ENCODE results near the gene LMNTD1. TPM values are rescaled to one million over a fixed set of nuclear protein-coding genes. Genes with fewer than 3 reads are reported as not detected.

LMNTD1 gene
- polyA plus RNA-seq, 3 donors = not detected

DNA sequence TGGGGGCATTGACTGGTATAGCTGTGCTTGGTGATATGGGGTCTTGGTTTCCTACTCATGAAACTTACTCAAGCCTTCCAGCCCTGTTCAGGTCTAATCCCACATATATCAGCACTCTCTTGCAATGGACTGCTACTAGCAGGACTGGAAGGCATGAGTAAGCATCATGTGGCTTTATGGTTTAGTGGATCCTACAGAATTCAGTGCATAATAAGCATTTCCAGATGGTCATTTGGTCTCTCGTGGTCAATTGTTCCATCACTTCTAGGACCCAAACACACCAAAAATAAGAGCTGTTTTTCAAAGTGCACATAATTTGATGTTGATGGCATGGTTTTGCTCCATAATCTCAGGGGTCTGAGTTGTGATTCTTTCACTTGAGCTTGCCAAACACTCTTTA, 114.4 kb downstream of the LMNTD1 start:
- H3K27me3 ChIP-seq (ENCODE audit: control insufficient read depth in 2 of 2, insufficient read depth in 2 of 2, low read length in 2 of 2) = no peaks in the 10 kb centered on the region
- no peak overlapping the region for H3K4me2 ChIP-seq (replicated peaks; ENCODE audit: extremely low read depth, low read length, poor library complexity, severe bottlenecking)
- H3K9ac ChIP-seq (ENCODE audit: insufficient read depth, low read length, poor library complexity, severe bottlenecking) = no peak overlapping the region
- TF ChIP-seq CTCF (IDR thresholded peaks at IDR 0.05) = no peak
- no CpG with 5 or more reads among the region's 1 CpG for WGBS (ENCODE audit: insufficient coverage)
- DNase-seq = no peak
- H3K36me3 ChIP-seq (replicated peaks in 1 of 2; ENCODE audit: control insufficient read depth in 1 of 2, insufficient read depth in 2 of 2, low read length in 2 of 2) = no peaks in the 10 kb centered on the region
- no peak overlapping the region for H3K27ac Mint-ChIP-seq
- H3K27me3 Mint-ChIP-seq (ENCODE audit: low read depth in 3 of 3) = peaks cover 1 to 4% (median 2%) of the 10 kb centered on the region in 3 donors
- H3K9me3 Mint-ChIP-seq = no peaks in the 10 kb centered on the region
- intact Hi-C loops (cut with micrococcal nuclease) = loop anchor here (5.0 to 10.0 kb wide), 3 partner anchors 586 to 1214 kb away; no protein-coding TSS in a partner anchor
- no peak overlapping the region for H3K27ac ChIP-seq (ENCODE audit: low read depth in 1 of 2, low read length in 2 of 2)
- peaks cover 2% of the 10 kb centered on the region for H3K4me1 Mint-ChIP-seq
- no peaks in the 10 kb centered on the region for H3K79me2 ChIP-seq (ENCODE audit: insufficient read depth, low read length)
- no peak overlapping the region for H2AFZ ChIP-seq (ENCODE audit: insufficient read depth, low read depth, low read length, poor library complexity, severe bottlenecking)
- no peaks in the 10 kb centered on the region for H3K9me3 ChIP-seq (replicated peaks in 1 of 2; ENCODE audit: control insufficient read depth in 1 of 2, insufficient read depth in 1 of 2, low read length in 2 of 2)
- no peaks in the 10 kb centered on the region for H4K20me1 ChIP-seq (ENCODE audit: insufficient read depth, low read length)
- no peak overlapping the region for H3K4me3 Mint-ChIP-seq
- no peak overlapping the region for H3K4me3 ChIP-seq (replicated peaks in 1 of 3; ENCODE audit: low read depth in 2 of 3, low read length in 3 of 3)
- H3K36me3 Mint-ChIP-seq = no peaks in the 10 kb centered on the region
- no peaks in the 10 kb centered on the region for H3K4me1 ChIP-seq (ENCODE audit: control insufficient read depth in 1 of 2, insufficient read depth in 2 of 2, low read length in 2 of 2)

DNA sequence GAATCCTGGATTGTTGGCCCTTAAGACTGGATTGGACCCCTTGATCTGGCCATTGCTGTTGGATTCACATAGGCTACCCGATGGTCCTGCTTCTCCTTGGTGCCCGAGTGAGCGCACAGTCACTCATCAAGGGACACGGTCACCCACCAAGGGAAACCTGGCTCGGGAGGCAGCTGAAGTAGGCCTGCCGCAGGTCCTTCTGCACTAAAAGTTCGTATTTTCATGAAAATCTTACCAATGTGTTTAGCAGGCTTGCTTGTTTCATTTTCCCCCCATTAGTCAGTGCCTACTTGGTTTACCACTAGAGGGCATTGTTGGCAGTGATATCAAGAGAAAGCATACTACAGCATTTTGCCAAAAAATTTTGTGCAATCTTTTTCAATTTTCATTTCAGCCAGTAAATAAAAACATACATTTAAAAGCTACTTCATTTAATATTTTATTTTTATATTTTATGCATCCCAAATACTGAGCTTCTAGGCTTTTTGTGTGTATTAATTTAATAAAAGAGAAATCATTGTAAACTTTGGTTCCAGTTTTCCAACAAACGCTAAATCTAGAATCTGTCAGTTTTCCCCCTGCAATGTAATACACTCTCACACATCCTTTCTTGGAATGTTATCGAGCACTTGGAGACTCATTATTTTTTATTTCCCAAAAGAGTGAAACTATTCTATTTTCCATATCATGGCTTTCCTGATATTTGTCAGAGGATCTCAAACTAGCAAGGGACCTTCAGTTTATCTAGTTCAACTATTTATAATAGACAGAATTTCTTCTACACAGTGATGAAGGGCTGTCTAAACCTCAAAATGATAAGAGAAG, 116.7 kb downstream of the LMNTD1 start:
- Histone ChIP-seq H3K79me2 (ENCODE audit: insufficient read depth, low read length) (no peaks in the 10 kb centered on the region), H3K9ac (ENCODE audit: insufficient read depth, low read length, poor library complexity, severe bottlenecking) (no peak overlapping the region), H3K4me1 (ENCODE audit: control insufficient read depth in 1 of 2, insufficient read depth in 2 of 2, low read length in 2 of 2) (no peaks in the 10 kb centered on the region), H3K27me3 (ENCODE audit: control insufficient read depth in 2 of 2, insufficient read depth in 2 of 2, low read length in 2 of 2) (no peaks in the 10 kb centered on the region), H2AFZ (ENCODE audit: insufficient read depth, low read depth, low read length, poor library complexity, severe bottlenecking) (peak overlapping the region; percentile 67), H3K9me3 (replicated peaks in 1 of 2; ENCODE audit: control insufficient read depth in 1 of 2, insufficient read depth in 1 of 2, low read length in 2 of 2) (no peaks in the 10 kb centered on the region), H3K4me2 (replicated peaks; ENCODE audit: extremely low read depth, low read length, poor library complexity, severe bottlenecking) (peak overlapping the region; percentile 46), H3K36me3 (replicated peaks in 1 of 2; ENCODE audit: control insufficient read depth in 1 of 2, insufficient read depth in 2 of 2, low read length in 2 of 2) (no peaks in the 10 kb centered on the region), H3K4me3 (replicated peaks in 1 of 3; ENCODE audit: low read depth in 2 of 3, low read length in 3 of 3) (peak overlapping the region in 2 of 3 experiments; percentile 20 to 46), H4K20me1 (ENCODE audit: insufficient read depth, low read length) (no peaks in the 10 kb centered on the region), H3K27ac (ENCODE audit: low read depth in 1 of 2, low read length in 2 of 2) (no peak overlapping the region)
- peak overlapping the region in 1 of 7 donors; percentile 19 for H3K27ac Mint-ChIP-seq
- H3K36me3 Mint-ChIP-seq = no peaks in the 10 kb centered on the region
- no peaks in the 10 kb centered on the region for H3K9me3 Mint-ChIP-seq
- intact Hi-C loops (cut with micrococcal nuclease) = loop anchor here (5.0 to 10.0 kb wide), 3 partner anchors 588 to 1216 kb away; no protein-coding TSS in a partner anchor
- H3K27me3 Mint-ChIP-seq (ENCODE audit: low read depth in 3 of 3) = peaks cover 1 to 4% (median 2%) of the 10 kb centered on the region in 3 donors
- peak overlapping the region; percentile 20 to 44 for H3K4me3 Mint-ChIP-seq
- peak; percentile 86 for TF ChIP-seq CTCF (IDR thresholded peaks at IDR 0.05)
- WGBS (ENCODE audit: insufficient coverage) = 49% methylated on average over 6 of the region's 9 CpGs
- peaks cover 2% of the 10 kb centered on the region for H3K4me1 Mint-ChIP-seq
- peak; percentile 19 to 35 (median 20) for DNase-seq

All from CD14-positive monocyte (primary cell).